ENCODE results near the gene SLC9A9.

The SLC9A9 gene

DNA sequence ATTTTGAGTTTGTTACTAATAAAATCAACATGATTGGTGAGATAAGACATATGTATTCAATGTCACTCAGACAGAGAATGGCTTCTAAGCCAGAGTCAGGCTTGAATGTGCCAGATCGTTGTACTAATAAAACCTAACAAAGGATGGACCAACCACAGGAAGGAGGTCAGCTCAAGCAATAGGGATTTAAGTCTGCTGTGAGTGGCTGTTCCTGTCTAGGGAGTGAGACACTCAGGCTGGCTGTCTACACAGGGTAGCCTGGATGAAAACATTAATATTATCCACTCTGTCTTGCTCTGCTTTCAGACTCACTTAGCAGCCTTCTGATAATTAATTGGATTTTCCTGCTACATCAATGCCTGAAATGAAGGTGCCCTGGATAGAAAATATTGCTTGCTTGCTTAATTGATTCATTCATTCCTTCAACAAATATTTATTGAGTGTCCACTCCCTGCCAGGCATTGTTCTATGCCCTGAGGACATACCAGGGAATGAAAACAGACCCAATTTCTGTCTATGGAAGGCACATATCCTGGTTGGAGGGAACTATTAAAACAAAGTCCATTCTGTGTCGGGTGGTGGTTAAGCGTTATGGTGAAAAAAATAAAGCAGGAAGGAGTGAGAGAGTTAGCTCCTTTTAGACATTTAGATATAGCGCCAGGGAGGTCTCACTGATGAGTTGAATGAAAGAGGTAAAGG, 489.3 kb downstream of the SLC9A9 start:
- DNase-seq (ENCODE audit: low read depth in 2 of 2), result no peak

DNA sequence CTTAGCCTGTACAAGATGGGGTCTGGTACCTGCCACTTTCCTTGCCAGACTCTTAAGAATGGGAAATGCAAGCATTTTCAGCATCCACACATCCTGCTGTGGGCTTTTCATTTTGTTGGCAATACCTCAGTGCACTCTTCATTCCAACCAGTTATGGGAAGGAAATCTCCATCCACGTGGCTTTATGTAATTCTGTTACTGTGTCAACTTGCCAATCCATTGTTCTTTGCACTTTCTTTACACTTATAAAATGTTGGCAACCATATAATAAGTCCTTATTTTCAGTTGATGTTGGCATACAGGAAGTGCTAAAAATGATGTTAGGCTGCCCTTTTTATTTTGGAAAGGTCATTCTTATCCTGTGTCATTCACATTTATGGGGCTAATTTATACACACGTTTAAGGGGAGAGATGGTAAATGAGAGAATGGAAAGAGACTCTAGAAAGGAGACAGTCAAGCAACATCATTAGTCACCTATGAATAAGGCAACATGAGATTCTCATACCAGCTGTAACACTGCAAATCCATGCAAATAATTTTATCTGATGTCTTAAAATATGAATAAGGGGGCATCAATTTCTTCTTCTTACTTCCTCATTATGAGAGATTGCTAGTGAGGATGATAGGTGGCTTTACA, 490.0 kb downstream of the SLC9A9 start:
- DNase-seq (ENCODE audit: low read depth in 2 of 2), result no peak

DNA sequence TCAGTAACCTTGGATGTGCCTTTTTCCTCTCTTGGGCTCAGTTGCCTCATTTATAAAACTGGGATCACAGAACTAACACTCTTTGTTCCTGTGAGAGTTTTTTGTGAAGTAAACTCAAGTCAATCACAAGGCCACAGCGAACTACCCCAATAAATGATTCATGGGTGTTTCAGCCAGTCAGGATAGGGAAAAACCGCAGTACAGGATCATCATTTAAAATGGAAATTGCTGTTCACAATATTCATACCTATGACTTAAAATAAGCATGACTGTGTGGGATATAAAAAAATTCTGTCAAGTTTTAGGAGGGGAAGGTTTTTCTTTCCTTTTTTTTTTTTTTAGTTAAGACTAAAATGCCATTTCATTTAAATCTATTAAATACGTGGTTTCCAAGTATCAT, 490.6 kb downstream of the SLC9A9 start:
- DNase-seq (ENCODE audit: low read depth in 2 of 2), result no peak

DNA sequence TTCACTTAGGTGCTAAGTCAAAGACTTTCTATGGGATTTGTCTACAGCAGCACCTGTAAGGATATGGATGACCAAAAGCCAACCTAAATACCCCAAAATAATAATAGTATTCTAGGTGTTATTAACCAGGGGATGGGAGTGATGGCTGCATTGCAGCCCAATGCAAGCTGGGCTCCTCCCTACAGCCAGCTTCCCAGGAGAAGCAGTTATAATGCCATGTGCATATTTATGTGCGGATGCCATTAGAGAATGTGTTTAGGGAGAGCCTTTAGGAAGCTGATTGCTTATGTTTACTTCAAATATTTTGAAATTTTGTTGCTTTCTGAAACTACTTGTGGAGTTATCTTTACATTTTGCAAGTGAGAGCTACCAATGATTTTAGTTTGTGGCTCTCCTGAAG, 491.4 kb downstream of the SLC9A9 start:
- no peak for DNase-seq (ENCODE audit: low read depth in 2 of 2)

DNA sequence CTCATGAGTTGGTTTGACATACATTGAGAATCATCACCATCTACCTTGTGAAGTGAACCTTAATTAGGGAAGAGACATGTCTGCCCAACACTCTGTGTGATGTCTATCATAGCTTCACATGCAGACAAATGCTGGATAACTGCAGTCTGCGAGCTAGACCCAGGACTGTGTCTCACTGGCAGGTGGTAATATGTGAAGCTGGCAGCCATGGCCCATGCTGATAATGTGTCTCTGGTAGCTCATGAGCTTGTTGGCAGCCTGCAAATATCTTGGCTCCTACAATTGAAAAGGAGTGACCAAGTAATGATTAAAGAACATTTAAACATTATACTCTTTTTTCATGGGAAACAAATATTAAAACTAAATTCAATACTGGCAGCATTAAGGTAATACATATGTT, 493.9 kb downstream of the SLC9A9 start:
- no peak for DNase-seq (ENCODE audit: low read depth in 2 of 2)

DNA sequence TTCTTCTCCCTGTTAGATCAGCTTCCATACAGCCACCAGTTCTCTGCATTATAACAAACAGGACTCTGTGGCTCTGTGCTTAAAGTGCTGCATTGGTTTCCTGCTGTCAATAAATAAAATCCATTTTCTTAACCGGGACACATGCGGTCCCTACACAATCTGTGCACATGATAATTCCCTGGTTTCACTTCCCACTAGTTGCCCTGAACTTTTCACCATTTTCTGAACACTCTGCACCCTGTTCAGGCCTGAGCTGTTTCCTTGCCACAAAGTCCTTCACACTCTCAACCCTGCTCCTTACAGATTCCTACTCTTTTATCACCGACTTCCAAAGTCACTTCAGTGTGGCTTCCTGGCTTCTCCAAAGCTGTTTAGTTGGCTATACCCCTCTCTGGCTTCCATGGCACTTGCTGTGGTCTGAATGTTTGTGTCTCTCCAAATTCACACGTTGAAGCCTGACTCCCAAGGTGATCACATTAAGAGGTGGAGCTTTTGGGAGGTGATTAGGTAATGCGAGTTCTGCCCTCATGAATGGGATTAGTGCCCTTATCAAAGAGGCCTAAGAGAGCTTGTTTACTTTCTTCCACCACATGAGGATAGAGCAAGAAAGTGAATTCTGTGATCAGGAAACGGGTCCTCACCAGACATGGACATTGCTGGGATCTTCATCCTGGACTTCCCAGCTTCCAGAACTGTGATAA, 495.3 kb downstream of the SLC9A9 start:
- DNase-seq (ENCODE audit: low read depth in 2 of 2), result no peak

DNA sequence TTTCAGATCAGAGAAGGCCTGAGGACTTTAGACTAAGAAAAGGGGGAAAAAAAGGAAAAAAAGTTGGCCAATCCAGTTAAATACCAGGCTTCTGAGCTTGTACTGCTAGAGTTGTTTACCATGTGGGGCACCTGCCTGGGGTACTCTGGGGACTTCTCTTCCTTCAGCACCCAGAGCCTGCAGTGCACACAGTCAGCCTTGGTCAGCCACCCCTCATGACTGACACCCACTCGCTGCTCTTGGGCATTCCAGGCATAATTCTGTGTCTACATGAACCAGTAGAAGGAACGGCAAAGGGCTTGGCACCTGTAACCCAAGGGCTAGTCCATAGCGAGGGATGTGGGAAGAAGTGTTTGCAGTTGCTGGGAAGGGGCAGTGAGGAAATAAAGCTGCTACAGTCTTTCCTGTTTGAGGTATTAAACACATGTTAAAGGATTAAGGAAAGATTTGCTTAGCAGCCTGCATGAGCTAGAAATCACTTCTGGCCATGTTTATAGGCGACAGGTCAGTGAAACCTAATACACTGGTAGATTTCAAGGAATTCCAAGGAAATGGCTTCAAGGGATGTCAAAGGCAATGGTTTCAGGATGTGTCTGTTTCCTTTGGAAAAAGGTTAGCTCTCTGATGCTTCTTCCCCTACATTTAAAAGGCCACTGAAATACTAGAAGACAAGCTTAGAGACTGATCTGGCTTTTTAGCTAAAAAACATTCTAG, 496.2 kb downstream of the SLC9A9 start:
- no peak for DNase-seq (ENCODE audit: low read depth in 2 of 2)

DNA sequence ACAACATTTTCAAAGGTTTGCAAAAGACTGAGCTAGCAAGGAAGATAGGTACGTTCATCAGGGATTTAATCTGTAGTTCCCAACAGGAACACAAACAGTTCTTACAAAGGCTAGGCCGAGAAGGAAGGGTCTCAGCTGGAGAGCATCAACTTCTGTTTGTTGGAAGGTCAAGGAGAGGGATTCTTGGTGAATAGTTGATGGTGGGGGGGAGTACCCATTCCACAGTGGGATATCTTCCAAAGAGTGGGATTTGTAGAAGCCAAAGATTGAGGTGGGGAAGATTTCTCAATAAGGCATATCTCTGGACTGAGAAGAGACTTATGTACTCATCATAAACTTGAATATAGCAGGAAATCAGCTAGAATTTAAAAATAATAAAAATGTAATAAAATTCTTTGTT, 496.9 kb downstream of the SLC9A9 start:
- no peak for DNase-seq (ENCODE audit: low read depth in 2 of 2)

DNA sequence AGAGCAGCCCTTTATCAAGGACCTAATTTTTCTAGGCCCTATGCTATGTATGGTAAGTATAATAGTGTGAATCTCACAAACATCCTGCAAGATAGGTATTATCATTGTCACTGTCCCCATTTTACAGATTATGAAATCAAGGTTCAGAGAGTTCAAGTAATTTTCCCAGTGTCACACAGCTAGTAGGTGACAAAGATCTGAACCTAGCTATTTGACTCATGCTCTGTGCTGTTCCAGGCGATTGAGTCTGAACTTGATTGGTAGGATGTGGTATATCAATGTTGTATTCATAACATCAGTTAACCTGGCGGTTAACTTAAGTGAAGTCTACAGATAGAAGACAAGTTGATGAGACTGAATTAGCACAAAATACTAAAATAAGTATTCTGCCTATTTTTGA, 498.8 kb downstream of the SLC9A9 start:
- DNase-seq (ENCODE audit: low read depth in 2 of 2), result no peak

DNA sequence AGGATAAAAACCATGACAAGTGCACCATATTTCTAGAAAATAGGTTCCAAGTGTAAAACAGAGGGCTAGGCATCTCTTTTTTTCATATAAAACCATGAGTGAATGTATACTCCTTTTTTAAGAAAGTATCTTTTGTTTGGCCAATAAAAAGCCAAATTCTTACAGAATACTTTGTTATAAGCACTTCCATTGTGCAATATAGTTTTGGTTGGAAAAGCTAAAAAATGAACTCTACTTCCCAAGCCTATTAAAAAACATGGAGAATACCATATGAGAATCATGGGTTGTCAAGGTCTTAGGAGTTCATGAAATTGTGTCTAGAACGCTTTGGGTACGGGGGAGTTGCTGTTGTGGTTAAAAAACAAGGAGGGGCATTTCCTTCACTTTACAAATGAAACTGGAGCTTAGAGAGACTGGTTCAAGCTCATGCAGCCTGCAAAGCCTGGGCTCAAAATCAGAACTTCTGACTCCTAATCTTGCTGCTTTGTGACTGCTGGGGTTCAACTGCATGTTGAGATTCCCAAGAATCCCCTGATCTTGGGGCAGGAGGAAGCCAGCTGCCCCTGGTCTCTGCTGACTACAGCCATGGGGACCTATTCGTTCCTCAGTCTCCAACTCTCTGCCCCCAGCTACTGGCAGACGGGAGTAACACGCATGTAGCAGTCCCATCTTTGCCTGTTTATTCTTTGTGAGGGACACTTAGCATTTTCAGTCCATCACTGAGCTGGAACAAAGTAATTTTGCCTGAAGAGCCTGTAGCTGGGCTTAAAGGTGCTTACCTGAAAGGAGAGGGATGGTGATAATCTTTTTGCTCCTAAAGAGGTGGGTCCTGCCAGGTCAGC, 499.6 kb downstream of the SLC9A9 start:
- no peak for DNase-seq (ENCODE audit: low read depth in 2 of 2)

DNA sequence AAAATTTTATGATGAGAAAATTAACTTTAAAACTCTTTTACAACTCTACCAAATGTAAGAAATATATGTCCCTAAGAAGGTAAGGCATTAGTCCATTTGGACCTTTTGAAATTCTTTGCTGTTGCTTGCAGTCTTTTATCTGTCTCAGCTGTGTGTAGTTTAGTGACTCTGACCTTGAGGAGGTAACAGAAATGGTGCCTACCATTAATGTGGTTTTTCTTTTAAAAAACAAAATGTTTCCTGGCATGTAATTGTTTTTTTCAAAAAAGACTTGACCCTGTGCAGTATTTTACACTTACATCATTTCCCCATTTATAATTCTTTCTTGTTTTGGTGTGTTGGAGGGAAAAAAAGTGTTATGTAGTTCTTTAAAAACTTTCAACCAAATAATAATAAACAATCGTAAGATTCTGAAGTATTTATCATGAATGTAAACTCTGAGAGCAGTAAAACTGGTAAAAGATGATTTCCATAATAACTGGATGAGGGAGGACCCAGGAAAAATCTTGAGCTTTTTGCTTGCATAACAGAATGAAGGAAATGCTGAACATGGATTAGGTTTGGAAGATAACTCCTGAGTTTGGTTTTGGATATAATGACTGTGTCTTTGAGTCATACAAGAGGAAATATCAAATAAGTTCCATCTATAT, 503.6 kb downstream of the SLC9A9 start:
- no peak for DNase-seq (ENCODE audit: low read depth in 2 of 2)

DNA sequence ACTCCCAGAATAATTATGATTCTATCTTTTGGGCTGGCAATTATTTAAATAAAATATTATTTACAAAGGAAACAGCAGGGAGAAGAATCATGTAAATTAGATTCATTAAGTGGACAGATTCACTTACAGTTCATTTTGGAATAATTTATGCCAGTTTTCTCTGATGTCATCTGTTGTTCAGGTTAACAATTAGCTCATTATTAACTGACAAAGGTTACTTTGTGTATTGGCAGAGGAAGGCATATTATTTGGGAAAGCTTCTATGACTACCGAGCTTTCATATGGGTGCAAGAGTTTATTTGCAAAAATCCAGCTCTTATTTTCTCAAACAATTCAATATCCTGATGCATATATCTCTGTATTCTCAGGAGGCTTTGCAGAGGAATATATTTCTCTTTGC, 504.3 kb downstream of the SLC9A9 start:
- no peak for DNase-seq (ENCODE audit: low read depth in 2 of 2)

DNA sequence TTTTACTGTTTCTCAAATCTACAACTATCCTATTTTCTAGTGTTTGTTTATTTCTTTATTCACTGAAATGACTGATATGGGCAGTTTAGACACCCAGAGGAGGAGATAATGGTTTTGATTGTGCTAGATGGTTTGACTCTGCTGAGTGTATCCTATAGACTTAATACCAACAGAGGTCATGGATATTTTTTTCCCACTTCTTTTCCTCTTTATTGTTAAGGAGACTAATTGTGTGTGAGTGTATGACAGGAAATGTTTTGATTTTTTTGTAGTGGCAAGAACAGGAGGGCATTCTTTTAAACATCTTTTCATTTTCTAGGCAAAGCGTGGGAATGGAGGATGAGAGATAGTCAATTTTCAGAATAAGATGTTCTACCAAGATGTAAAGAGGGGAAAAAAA, 505.2 kb downstream of the SLC9A9 start:
- DNase-seq (ENCODE audit: low read depth in 2 of 2), result no peak

DNA sequence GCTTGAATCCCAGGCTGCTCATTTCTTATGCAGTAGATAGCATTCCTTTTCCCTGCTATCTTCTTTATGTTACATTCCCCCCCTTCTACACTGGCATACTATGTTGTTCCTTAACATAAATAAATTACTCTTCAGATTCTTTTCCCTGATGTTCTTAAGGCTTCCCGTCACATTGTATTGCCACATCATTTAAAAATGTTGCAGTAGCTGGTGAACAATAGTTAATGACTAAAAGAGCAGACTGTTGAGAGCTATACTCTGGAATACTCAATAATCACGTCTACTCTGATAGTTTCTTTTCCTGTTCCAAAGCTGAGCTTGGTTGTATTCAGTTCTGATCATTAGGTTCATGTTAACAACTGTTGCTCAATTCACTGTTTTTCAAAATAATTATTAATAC, 508.8 kb downstream of the SLC9A9 start:
- no peak for DNase-seq (ENCODE audit: low read depth in 2 of 2)

DNA sequence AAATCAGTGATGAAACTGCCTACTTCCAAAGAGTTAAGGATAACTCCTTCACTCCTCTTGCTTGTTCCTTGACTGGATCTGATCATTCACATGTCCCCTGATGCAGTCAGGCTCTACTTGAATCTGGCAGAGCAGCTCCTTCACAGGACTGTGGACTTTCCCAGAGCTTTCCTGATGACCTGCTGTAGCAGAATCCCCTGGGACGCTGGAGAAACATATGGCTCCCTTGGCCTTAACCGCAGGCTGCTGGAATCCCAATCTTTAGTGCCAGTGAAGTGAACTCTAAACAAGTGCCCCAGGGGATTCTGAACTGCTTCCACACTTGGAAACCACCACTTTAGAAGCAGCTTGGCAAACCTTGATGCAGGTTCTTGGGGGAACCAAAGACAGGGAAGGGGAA, 510.9 kb downstream of the SLC9A9 start:
- DNase-seq (ENCODE audit: low read depth in 2 of 2), result no peak

DNA sequence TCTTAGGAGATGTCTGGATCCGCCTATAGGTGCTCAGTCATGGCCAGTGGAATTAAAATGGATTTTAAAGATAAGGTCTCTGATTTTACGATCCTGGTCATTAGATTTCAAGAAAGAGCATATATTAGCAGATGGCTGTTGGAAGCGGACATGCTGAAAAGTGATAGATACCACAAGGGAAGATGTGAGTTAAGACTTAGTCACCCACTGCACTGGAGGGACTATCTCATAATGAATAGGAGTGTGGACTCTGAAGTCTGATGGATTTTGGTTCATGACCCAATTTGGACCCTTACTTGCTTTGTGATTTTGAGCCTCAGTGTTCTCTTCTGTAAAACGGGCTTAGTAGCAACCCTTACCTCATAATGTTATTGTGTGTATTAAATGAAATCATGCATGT, 514.0 kb downstream of the SLC9A9 start:
- DNase-seq (ENCODE audit: low read depth in 2 of 2), result no peak

DNA sequence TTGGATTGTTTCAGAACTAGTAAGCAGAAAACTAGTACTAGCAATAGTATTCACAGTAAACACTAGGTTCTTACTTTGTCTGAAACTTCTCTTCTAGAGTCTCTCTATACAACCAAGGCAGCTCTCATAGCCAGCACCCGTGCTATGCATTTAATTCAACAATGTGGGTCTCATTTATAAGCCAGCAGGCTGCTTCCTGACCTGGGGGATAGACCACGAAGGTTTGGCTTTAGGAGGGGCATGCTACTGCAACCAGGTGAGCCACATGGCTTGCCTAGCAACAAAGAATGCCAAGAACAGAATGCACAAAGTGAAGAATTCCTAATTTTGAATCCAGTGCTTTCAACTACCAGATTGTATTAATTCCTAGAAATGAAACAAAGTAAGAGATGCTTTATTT, 514.9 kb downstream of the SLC9A9 start:
- DNase-seq (ENCODE audit: low read depth in 2 of 2), result no peak

DNA sequence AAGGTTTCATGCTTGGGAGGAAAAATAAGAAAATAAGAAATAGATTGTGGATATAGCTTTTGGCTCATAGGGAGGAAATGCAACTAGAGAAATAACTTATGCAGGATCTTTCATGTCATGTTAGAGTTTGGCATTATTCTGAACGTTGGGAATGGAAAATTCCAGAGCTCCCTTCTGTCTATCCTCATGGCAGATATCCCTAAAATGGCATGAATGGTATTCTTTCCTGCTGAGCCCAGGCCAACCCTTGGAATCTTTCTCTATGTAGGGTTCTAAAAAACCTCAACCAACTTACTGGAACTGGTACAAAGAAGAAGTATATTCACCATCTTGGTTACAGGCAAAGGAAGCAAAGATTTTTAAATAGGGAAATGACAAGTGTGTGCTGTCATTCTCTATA, 516.2 kb downstream of the SLC9A9 start:
- no peak for DNase-seq (ENCODE audit: low read depth in 2 of 2)

DNA sequence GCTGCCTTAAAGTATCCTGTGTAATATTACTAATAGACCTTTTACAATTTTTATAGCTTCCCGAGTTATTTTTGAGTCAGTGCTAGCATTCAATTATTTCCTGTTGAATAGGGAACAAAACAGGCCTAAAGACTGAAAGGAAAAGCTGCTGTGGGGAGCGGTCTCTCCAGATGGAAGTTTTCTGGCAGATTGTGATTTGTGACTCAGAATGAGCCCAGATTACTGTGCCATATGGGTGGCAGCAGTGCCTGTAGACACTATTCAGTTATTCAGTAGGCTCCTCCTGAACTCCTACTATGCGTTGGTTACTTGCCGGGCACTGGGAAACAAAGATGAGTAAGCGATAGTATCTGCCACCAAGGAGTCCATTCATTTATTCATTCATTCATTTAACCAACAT, 516.9 kb downstream of the SLC9A9 start:
- DNase-seq (ENCODE audit: low read depth in 2 of 2), result no peak

DNA sequence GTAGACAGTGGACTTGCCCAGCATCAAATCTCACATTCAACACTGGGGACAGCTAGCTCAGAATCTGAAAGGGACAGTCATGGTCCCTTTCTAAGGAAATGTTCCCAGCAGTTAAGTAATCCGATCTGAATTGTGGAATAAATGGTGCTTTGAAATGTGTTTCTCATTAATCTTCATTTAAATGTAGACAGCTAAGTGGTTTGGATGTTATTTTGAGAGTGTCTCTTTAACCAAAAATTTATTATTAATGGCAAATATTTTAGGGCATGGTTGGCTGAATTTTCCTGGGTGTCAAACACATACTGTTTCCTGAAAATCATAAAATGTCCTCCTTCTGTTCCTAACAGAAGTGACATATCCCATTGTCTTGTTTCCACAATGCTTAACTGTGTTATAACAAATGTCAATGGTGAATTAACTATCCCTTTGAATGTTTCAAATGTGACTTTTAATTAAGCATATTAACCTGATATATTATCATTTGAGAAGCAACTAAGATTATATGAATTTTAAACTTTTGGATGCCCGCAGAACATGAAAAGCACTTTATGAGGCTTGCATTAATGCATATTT, 517.9 kb downstream of the SLC9A9 start:
- no peak for DNase-seq (ENCODE audit: low read depth in 2 of 2)

Data from fibroblast of skin of left quadriceps (primary cell).